K562 (cell line): ENCODE results near the gene RNF151. TPM values are rescaled to one million over a fixed set of nuclear protein-coding genes. Genes with fewer than 3 reads are reported as not detected.
A peak's percentile ranks its signal among the peaks of the same experiment; 100 is the strongest.

Source experiments
- CREBBP ChIP-seq: IDR thresholded peaks from one replicate; pipeline ENCODE4 v1.6.1; 2012; ENCODE audit warnings: low read depth, mild to moderate bottlenecking, control low read depth, inconsistent platforms, low read length
- CXXC5 ChIP-seq: fragments of 250-450 bp; sonication (Bioruptor Pico); IDR thresholded peaks from 2 replicates; pipeline ENCODE4 v1.8.0; 2022; ENCODE audit warnings: inconsistent platforms, mild to moderate bottlenecking, moderate library complexity
- EWSR1 ChIP-seq: fragments of 450-650 bp; IDR thresholded peaks from 2 replicates; pipeline ENCODE4 v1.6.1; 2018; ENCODE audit warnings: borderline replicate concordance, mild to moderate bottlenecking, low read depth, moderate library complexity; ENCODE audit not compliant: partially characterized antibody
- FOS ChIP-seq: IDR thresholded peaks from 3 replicates; pipeline ENCODE4 v1.6.1; 2011; ENCODE audit not compliant: insufficient read length; ENCODE audit errors: extremely low read depth
- GATA2 ChIP-seq: sonication (generic); formaldehyde crosslinking; IDR thresholded peaks from 2 replicates; pipeline ENCODE4 v1.4.0; 2020; ENCODE audit warnings: mild to moderate bottlenecking, missing genetic modification reagents
- NCOA1 ChIP-seq: fragments of 450-650 bp; IDR thresholded peaks from 2 replicates; pipeline ENCODE4 v1.6.1; 2016; ENCODE audit warnings: low read depth
- NCOA6 ChIP-seq: fragments of 450-650 bp; IDR thresholded peaks from 2 replicates; pipeline ENCODE4 v1.6.1; 2017; ENCODE audit warnings: mild to moderate bottlenecking
- PPARD ChIP-seq: fragments of 250-450 bp; sonication (Bioruptor Pico); IDR thresholded peaks from 2 replicates; pipeline ENCODE4 v1.8.0; 2022; ENCODE audit warnings: inconsistent platforms, mild to moderate bottlenecking, moderate library complexity
- RHOXF2B ChIP-seq: fragments of 250-450 bp; sonication (Bioruptor Pico); conservative IDR thresholded peaks from 2 replicates; pipeline ENCODE4 v1.5.1; 2021
- SMARCC2 ChIP-seq: fragments of 450-650 bp; IDR thresholded peaks from 2 replicates; pipeline ENCODE4 v1.6.1; 2017; ENCODE audit warnings: antibody characterized with exemption, moderate library complexity, mild to moderate bottlenecking, low read depth
- U2AF2 ChIP-seq: fragments of 200-400 bp; formaldehyde crosslinking; optimal IDR thresholded peaks from 2 replicates; pipeline ENCODE3; 2017; ENCODE audit warnings: low read depth, mild to moderate bottlenecking, low read length
- ZC3H4 ChIP-seq: sonication (generic); formaldehyde crosslinking; IDR thresholded peaks from 2 replicates; pipeline ENCODE4 v1.9.0; 2021; ENCODE audit warnings: missing genetic modification reagents, borderline replicate concordance
- ZFX ChIP-seq: sonication (generic); formaldehyde crosslinking; IDR thresholded peaks from 2 replicates; pipeline ENCODE4 v1.8.0; 2022; ENCODE audit warnings: mild to moderate bottlenecking, missing genetic modification reagents, moderate library complexity
- ZNF146 ChIP-seq: IDR thresholded peaks from one replicate; pipeline ENCODE4 v1.6.1; 2018; ENCODE audit warnings: missing compliant biosample characterization; ENCODE audit not compliant: unreplicated experiment
- ZNF408 ChIP-seq: fragments of 250-450 bp; sonication (Bioruptor Pico); IDR thresholded peaks from 2 replicates; pipeline ENCODE4 v1.4.0; 2020; ENCODE audit warnings: low read depth, mild to moderate bottlenecking, moderate library complexity
- polyA plus RNA-seq, 8 experiments: library from polyadenylated mRNA; depleted of rRNA in 4 of 8; stranded (reverse) in 5 of 8; unstranded in 3 of 8; fragments of >200 nt; fragmentation: Nextera tagmentation in 2 of 8; fragmentation: Illumina TruSeq in 1 of 8; extraction: Ambion mirVana in 2 of 8; extraction: Trizol in 1 of 8; gene quantifications; 2 replicates each; pipeline versions ENCODE4 v1.2.1 to v1.2.3, GENCODE V29; 2011 to 2014; ENCODE audit warnings: inconsistent platforms in 1 of 8, missing spikeins in 1 of 8
- total RNA-seq, 7 experiments: library from RNA; depleted of rRNA in 6 of 7; stranded (reverse); fragments of >200 nt in 6 of 7; fragmentation: Illumina TruSeq in 2 of 7; extraction: Trizol in 2 of 7; gene quantifications; 2 replicates each; pipeline versions ENCODE4 v1.2.1 to v1.2.3, GENCODE V29; 2011 to 2021; ENCODE audit warnings: low replicate concordance in 1 of 7
- TF ChIP-seq, protein P1 (sequence below): fragments of 250-450 bp; sonication (Bioruptor Pico); IDR thresholded peaks from 2 replicates; pipeline ENCODE4 v1.4.0; 2020; ENCODE audit warnings: mild to moderate bottlenecking, moderate library complexity
- TF ChIP-seq, protein P2 (sequence below), 2 experiments: fragments of 450-650 bp in 1 of 2; sonication (generic) in 1 of 2; formaldehyde crosslinking in 1 of 2; IDR thresholded peaks in 1 of 2; conservative IDR thresholded peaks in 1 of 2; 2 replicates each; pipeline versions ENCODE4 v1.6.1 to v1.8.1; 2016 to 2023; ENCODE audit warnings: mild to moderate bottlenecking in 2 of 2, moderate library complexity in 2 of 2, inconsistent platforms in 1 of 2, missing genetic modification reagents in 1 of 2
- TF ChIP-seq, protein P3 (sequence below): IDR thresholded peaks from 3 replicates; pipeline ENCODE4 v1.6.1; 2011; ENCODE audit warnings: borderline replicate concordance, mild to moderate bottlenecking, moderate library complexity; ENCODE audit not compliant: insufficient read length; ENCODE audit errors: extremely low read depth
- TF ChIP-seq, protein P4 (sequence below): sonication (generic); IDR thresholded peaks from 2 replicates; pipeline ENCODE4 v1.6.1; 2016

Gene RNF151
- total and polyA plus RNA-seq, 9 of the 15 experiments (the other 6 are each of a cell fraction or from before 2014, with no cell fraction given) = not detected

DNA sequence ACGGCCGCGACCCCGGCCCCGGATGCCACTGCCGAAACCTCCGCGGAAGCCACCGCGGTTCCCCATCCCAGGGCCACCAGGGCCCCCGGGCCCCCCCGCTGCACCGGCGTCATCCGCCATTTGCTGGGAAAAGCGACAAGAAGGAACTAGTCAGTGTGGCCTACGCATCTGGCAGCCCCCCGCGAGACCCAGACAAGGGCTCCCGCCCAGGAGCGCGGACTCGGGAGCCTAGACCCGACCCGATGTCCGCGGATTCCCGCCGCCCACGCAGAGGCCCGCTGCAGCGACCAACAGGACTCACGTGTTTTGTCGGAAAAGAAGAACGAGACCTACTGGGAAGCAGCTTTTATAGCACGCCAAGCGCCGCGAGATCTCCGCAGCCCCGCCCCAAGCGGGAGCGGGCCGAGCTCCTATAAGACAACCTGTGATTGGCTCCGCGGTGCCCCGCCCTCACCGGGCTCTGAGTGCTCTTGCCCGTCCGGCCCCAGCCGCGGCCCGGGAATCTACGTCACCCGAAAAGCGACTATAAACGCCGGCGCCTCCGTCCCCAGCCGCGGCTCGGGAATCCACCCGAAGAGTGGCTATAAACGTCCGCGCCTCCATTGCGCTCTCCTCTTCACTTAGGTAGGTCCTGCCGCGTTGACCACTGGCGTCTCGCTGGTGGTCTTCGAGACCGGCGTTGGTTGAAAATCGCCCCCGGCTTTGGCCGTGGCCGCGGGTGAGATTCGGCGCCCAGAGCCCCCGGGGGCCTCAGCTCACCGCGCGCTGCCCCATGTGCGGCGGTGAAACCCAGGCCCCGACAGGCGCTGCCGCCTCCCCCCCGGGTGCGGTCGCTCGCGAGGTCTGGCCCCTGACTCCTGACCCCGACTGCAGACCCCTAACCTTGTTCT, 1.9 kb upstream of the RNF151 start, which contains the start of gene RPS2 (continued):
- TF ChIP-seq, protein P1, sequence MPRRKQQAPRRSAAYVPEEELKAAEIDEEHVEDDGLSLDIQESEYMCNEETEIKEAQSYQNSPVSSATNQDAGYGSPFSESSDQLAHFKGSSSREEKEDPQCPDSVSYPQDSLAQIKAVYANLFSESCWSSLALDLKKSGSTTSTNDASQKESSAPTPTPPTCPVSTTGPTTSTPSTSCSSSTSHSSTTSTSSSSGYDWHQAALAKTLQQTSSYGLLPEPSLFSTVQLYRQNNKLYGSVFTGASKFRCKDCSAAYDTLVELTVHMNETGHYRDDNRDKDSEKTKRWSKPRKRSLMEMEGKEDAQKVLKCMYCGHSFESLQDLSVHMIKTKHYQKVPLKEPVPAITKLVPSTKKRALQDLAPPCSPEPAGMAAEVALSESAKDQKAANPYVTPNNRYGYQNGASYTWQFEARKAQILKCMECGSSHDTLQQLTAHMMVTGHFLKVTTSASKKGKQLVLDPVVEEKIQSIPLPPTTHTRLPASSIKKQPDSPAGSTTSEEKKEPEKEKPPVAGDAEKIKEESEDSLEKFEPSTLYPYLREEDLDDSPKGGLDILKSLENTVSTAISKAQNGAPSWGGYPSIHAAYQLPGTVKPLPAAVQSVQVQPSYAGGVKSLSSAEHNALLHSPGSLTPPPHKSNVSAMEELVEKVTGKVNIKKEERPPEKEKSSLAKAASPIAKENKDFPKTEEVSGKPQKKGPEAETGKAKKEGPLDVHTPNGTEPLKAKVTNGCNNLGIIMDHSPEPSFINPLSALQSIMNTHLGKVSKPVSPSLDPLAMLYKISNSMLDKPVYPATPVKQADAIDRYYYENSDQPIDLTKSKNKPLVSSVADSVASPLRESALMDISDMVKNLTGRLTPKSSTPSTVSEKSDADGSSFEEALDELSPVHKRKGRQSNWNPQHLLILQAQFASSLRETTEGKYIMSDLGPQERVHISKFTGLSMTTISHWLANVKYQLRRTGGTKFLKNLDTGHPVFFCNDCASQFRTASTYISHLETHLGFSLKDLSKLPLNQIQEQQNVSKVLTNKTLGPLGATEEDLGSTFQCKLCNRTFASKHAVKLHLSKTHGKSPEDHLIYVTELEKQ (CRISPR knock-in tag) = no peak
- TF ChIP-seq, protein P2, sequence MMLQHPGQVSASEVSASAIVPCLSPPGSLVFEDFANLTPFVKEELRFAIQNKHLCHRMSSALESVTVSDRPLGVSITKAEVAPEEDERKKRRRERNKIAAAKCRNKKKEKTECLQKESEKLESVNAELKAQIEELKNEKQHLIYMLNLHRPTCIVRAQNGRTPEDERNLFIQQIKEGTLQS (IDR thresholded peaks at IDR 0.05) = no peak
- TF ChIP-seq, protein P2 (CRISPR knock-in tag; conservative IDR thresholded peaks at IDR 0.05) = no peak; the same call in none of the 2 replicates
- TF ChIP-seq ZNF146 (CRISPR knock-in tag) = no peak
- no peak for TF ChIP-seq EWSR1
- TF ChIP-seq FOS = peak; percentile 75
- TF ChIP-seq CXXC5 (CRISPR knock-in tag) = peak; percentile 88
- no peak for TF ChIP-seq CREBBP
- no peak for TF ChIP-seq NCOA6
- TF ChIP-seq NCOA1 = no peak
- TF ChIP-seq, protein P3, sequence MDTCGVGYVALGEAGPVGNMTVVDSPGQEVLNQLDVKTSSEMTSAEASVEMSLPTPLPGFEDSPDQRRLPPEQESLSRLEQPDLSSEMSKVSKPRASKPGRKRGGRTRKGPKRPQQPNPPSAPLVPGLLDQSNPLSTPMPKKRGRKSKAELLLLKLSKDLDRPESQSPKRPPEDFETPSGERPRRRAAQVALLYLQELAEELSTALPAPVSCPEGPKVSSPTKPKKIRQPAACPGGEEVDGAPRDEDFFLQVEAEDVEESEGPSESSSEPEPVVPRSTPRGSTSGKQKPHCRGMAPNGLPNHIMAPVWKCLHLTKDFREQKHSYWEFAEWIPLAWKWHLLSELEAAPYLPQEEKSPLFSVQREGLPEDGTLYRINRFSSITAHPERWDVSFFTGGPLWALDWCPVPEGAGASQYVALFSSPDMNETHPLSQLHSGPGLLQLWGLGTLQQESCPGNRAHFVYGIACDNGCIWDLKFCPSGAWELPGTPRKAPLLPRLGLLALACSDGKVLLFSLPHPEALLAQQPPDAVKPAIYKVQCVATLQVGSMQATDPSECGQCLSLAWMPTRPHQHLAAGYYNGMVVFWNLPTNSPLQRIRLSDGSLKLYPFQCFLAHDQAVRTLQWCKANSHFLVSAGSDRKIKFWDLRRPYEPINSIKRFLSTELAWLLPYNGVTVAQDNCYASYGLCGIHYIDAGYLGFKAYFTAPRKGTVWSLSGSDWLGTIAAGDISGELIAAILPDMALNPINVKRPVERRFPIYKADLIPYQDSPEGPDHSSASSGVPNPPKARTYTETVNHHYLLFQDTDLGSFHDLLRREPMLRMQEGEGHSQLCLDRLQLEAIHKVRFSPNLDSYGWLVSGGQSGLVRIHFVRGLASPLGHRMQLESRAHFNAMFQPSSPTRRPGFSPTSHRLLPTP = no peak
- TF ChIP-seq RHOXF2B (CRISPR knock-in tag) = 0 out of 2 replicates have a peak, but pooled peaks have one; percentile 33
- TF ChIP-seq GATA2 (CRISPR knock-in tag) = no peak
- TF ChIP-seq SMARCC2 = no peak
- TF ChIP-seq U2AF2 = no peak
- no peak for TF ChIP-seq ZC3H4
- peak; percentile 96 for TF ChIP-seq ZFX (CRISPR knock-in tag)
- TF ChIP-seq, protein P4, sequence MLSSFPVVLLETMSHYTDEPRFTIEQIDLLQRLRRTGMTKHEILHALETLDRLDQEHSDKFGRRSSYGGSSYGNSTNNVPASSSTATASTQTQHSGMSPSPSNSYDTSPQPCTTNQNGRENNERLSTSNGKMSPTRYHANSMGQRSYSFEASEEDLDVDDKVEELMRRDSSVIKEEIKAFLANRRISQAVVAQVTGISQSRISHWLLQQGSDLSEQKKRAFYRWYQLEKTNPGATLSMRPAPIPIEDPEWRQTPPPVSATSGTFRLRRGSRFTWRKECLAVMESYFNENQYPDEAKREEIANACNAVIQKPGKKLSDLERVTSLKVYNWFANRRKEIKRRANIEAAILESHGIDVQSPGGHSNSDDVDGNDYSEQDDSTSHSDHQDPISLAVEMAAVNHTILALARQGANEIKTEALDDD = 0 out of 2 replicates have a peak, but pooled peaks have one; percentile 21
- no peak for TF ChIP-seq ZNF408 (CRISPR knock-in tag)
- no peak for TF ChIP-seq PPARD (CRISPR knock-in tag)
